GM19438 (cell line): ENCODE results near the gene TOR3A.
"Not testable (repeated sequence)": the region's sequence is repeated elsewhere in the genome, so short reads cannot be mapped to it uniquely, and the experiment has no call there.

ENCODE experiments used
- ATAC-seq: cut with Tn5 transposase; IDR thresholded peaks from one replicate; pipeline ENCODE4 v1.9.1; 2021; ENCODE audit warnings: low read depth; ENCODE audit not compliant: unreplicated experiment

The TOR3A gene

GRCh38 chr1:179104611-179105250 is 22.9 kb downstream of the TOR3A start:
- ATAC-seq: no peak

- ATAC-seq: no peak
Observed at GRCh38 chr1:179105393-179105792, 23.5 kb downstream of the TOR3A start.

- no peak for ATAC-seq
Observed at GRCh38 chr1:179107706-179108629, 26.1 kb downstream of the TOR3A start.

- ATAC-seq: no peak
Observed at GRCh38 chr1:179108644-179109043, 26.8 kb downstream of the TOR3A start.

GRCh38 chr1:179115181-179115580 is 33.3 kb downstream of the TOR3A start:
- no peak for ATAC-seq

- no peak for ATAC-seq
Observed at GRCh38 chr1:179119513-179119912, 37.6 kb downstream of the TOR3A start.

GRCh38 chr1:179120736-179121135 is 38.9 kb downstream of the TOR3A start:
- no peak for ATAC-seq

GRCh38 chr1:179121159-179121938 is 39.5 kb downstream of the TOR3A start:
- ATAC-seq: no peak

- ATAC-seq: no peak
Observed at GRCh38 chr1:179124873-179125272, 43.0 kb downstream of the TOR3A start.

- no peak for ATAC-seq
Observed at GRCh38 chr1:179126338-179127060, 44.6 kb downstream of the TOR3A start.

GRCh38 chr1:179127163-179127895 is 45.5 kb downstream of the TOR3A start:
- no peak for ATAC-seq

- ATAC-seq: no peak
Observed at GRCh38 chr1:179128520-179128919, 46.6 kb downstream of the TOR3A start.

GRCh38 chr1:179129702-179130473 is 48.0 kb downstream of the TOR3A start:
- ATAC-seq: peak; percentile 99

- ATAC-seq: not testable (repeated sequence)
Observed at GRCh38 chr1:179135168-179135567, 53.3 kb downstream of the TOR3A start.

GRCh38 chr1:179135707-179136106 is 53.8 kb downstream of the TOR3A start:
- ATAC-seq: not testable (repeated sequence)

- no peak for ATAC-seq
Observed at GRCh38 chr1:179137617-179138255, 55.9 kb downstream of the TOR3A start.

GRCh38 chr1:179138755-179139154 is 56.9 kb downstream of the TOR3A start:
- not testable (repeated sequence) for ATAC-seq

GRCh38 chr1:179141592-179142251 is 59.9 kb downstream of the TOR3A start:
- no peak for ATAC-seq
